ENCODE data around the gene SERPINE2. TPM values are rescaled to one million over a fixed set of nuclear protein-coding genes. Genes with fewer than 3 reads are reported as not detected.

Gene SERPINE2
- total and polyA plus RNA-seq, 8 donors = 21.7 to 107 (median 81.8) TPM

DNA sequence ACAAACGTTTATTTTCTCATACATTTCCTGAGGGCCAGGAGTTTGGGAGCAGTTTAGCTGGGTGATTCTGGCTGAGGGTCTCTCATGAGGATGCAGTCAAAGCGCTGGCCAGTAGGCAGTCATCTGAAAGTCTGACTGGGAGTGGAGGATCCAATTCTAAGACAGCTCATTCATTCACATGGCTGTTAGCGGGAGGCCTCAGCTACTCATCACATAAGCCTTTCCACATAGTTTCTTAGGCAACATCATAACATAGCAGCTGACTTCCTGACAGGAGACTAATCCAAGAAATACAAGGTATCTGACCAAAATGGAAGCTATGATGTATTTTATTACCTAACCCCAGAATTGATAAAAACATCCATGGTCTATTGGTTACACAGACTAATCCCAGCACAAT, 84.7 kb downstream of the SERPINE2 start:
- no peaks in the 10 kb centered on the region for H3K36me3 ChIP-seq
- TF ChIP-seq, protein P1, sequence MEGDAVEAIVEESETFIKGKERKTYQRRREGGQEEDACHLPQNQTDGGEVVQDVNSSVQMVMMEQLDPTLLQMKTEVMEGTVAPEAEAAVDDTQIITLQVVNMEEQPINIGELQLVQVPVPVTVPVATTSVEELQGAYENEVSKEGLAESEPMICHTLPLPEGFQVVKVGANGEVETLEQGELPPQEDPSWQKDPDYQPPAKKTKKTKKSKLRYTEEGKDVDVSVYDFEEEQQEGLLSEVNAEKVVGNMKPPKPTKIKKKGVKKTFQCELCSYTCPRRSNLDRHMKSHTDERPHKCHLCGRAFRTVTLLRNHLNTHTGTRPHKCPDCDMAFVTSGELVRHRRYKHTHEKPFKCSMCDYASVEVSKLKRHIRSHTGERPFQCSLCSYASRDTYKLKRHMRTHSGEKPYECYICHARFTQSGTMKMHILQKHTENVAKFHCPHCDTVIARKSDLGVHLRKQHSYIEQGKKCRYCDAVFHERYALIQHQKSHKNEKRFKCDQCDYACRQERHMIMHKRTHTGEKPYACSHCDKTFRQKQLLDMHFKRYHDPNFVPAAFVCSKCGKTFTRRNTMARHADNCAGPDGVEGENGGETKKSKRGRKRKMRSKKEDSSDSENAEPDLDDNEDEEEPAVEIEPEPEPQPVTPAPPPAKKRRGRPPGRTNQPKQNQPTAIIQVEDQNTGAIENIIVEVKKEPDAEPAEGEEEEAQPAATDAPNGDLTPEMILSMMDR (IDR thresholded peaks at IDR 0.05) = no peak
- ATAC-seq (no peak), DNase-seq (no peak)
- H3K9me3 ChIP-seq = no peaks in the 10 kb centered on the region
- H3K4me1 ChIP-seq = peaks cover 17 to 42% of the 10 kb centered on the region in 2 donors
- intact Hi-C loops (cut with DNase I) = no loop called here
- no peaks in the 10 kb centered on the region for H3K27me3 ChIP-seq
- H3K4me3 ChIP-seq = no peak overlapping the region
- H3K27ac ChIP-seq = no peak overlapping the region

DNA sequence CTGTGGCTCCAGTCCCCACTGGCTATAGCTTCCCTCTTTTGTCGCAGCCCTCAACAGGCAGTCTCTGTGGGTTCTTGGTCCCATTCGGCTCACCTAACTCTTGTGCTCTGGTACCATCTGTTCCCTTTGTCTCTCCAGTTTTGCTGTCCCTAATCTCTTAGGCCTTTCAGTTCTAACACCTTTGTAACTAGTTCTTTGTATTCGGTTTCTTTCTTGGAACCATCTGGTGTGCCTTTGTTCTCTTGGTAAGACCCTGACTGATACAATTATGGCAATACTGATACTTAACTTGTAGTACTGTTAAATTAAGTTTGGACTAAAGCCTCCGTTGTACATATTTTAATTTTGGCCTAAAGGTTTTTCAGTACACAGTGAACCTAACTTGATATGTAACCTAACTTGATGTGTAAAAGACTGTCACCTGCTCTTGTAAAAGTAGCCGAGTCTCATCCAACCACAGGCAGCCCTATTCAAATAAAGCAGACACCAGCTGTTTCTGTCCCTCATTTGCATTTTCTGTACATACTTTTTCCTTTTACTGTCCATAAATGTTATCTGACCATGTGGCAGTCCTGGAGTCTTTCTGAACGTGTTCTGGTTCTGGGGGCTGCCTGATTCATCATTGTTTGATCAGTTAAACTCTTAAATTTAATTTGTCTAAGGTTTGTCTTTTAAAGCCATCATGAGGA, 86.7 kb downstream of the SERPINE2 start:
- no peaks in the 10 kb centered on the region for H3K9me3 ChIP-seq
- ATAC-seq (no peak), DNase-seq (no peak)
- no peaks in the 10 kb centered on the region for H3K36me3 ChIP-seq
- peaks cover 5 to 26% of the 10 kb centered on the region in 2 donors for H3K4me1 ChIP-seq
- TF ChIP-seq, protein P1 (IDR thresholded peaks at IDR 0.05) = no peak
- intact Hi-C loops (cut with DNase I) = no loop called here
- no peaks in the 10 kb centered on the region for H3K27me3 ChIP-seq
- no peak overlapping the region for H3K4me3 ChIP-seq
- H3K27ac ChIP-seq = no peak overlapping the region

DNA sequence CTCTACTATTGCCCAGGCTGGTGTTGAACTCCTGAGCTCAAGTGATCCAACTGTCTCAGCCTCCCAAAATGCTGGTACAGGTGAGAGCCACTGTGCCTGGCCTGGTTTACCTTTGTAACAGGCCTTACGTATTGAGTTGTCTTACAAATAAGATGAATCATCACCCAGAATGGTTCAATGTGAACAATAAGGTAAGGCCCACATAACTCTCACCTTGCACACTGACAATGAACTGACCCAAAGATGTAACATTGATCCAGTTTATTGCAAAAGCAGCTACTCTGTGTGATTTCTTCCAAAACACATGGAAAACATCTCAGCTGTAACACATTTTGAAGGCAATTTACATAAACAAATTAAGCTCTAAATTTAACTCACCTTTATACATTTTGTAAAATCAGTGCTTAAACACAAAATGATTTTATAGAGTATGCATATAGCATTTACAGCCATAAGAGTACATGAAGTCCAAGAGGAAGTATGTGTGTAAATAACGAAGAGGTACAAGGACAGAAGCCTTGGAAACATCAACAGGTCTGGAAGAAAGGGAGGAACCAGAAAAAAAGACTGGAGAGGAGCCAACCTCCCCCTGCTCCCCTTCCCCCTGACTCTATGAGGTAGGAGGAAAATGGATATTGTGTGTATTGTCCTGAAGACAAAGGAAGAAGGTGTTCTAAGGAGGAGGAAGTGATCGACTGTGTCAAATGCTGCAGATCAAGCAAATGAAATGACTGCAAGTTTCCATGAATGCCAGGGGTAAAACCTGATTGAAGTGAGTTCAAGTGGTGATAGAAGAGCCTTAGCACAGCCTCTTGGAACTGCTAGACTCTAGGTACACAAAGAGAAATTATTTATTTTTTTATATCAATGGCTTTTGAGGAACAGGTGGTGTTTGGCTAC, 88.4 kb downstream of the SERPINE2 start:
- Histone ChIP-seq H3K4me3 (no peak overlapping the region), H3K4me1 (peaks cover 6 to 21% of the 10 kb centered on the region in 2 donors), H3K27ac (peak overlapping the region in 1 of 2 donors; percentile 45), H3K36me3 (no peaks in the 10 kb centered on the region), H3K9me3 (no peaks in the 10 kb centered on the region), H3K27me3 (no peaks in the 10 kb centered on the region)
- intact Hi-C loops (cut with DNase I) = no loop called here
- TF ChIP-seq, protein P1 (IDR thresholded peaks at IDR 0.05) = no peak
- ATAC-seq (peak; percentile 80), DNase-seq (no peak)

DNA sequence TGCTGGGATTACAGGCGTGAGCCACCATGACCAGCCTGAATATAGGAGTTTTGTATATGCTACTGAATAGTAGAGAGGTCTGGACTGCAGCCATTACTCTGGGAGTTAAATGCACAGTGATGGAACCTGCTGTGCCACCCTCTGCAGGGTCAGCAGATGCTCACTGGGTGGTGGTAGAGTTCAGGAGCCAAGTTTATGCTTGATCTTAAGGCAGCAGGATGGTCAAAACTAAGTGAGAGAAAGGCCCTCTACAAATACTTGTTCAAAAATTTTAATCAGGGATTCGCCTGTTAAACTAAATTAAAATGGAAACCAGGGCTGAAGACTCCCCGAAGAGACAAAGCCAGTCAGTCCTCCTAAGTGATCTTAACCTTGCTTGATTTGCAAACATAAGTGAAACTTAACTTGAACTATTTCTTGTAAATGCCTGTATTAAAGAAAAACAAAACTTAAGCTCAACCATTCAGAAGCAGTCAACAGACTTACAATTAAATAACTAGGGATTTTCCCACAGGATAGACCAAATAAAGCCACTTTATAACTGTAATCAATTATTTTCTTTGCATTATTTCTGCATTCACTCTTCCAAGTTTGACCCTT, 89.7 kb downstream of the SERPINE2 start:
- Histone ChIP-seq H3K27me3 (no peaks in the 10 kb centered on the region), H3K27ac (peak overlapping the region in 1 of 2 donors; percentile 45), H3K4me1 (peaks cover 9 to 26% of the 10 kb centered on the region in 2 donors), H3K36me3 (no peaks in the 10 kb centered on the region), H3K4me3 (no peak overlapping the region), H3K9me3 (no peaks in the 10 kb centered on the region)
- ATAC-seq (no peak), DNase-seq (no peak)
- intact Hi-C loops (cut with DNase I) = no loop called here
- TF ChIP-seq, protein P1 (IDR thresholded peaks at IDR 0.05) = no peak
